Activated CD8-positive, alpha-beta memory T cell treated with anti-CD3 and anti-CD28 coated beads, Interleukin-2, amount 10 ng/mL, durations not matched to agents 7 days and 5 days (primary cell): Measurements from ENCODE around the gene ACOT11. TPM values are rescaled to one million over a fixed set of nuclear protein-coding genes. Genes with fewer than 3 reads are reported as not detected.

Experiments
- ATAC-seq: fragments of 150-1000 bp; cut with Tn5 transposase; one replicate; pipeline ENCODE4 v1.10.0; 2021; ENCODE audit warnings: moderate library complexity
- CTCF ChIA-PET: fragments of 350-600 bp; sonication (Branson Sonifier 250); formaldehyde crosslinking; loops from one replicate; lab custom pipeline; 2021; ENCODE audit warnings: antibody characterized with exemption; lab: Charles Lee
- DNase-seq: peaks from one replicate; pipeline ENCODE4 v3.0.0-alpha.2; 2020
- H3K27ac Mint-ChIP-seq: one replicate; pipeline ENCODE4 v1.8.0; 2021; ENCODE audit warnings: mild to moderate bottlenecking, mixed read lengths
- H3K27me3 Mint-ChIP-seq: one replicate; pipeline ENCODE4 v1.8.0; 2021; ENCODE audit warnings: mixed read lengths
- H3K36me3 Mint-ChIP-seq: one replicate; pipeline ENCODE4 v1.8.0; 2021; ENCODE audit warnings: mild to moderate bottlenecking, mixed read lengths
- H3K4me1 Mint-ChIP-seq: one replicate; pipeline ENCODE4 v1.8.0; 2021; ENCODE audit warnings: mixed read lengths
- H3K4me3 Mint-ChIP-seq: one replicate; pipeline ENCODE4 v1.8.0; 2021; ENCODE audit warnings: mild to moderate bottlenecking, moderate library complexity, mixed read lengths
- H3K9me3 Mint-ChIP-seq: one replicate; pipeline ENCODE4 v1.8.0; 2022; ENCODE audit warnings: low read depth, mixed read lengths
- total RNA-seq, 2 experiments: library from RNA; stranded (reverse); gene quantifications; one replicate each; pipeline ENCODE4 v1.2.3, GENCODE V29; 2021

The ACOT11 gene
- total RNA-seq, 2 experiments from 2014 or later = 0.58 to 0.96 TPM

DNA sequence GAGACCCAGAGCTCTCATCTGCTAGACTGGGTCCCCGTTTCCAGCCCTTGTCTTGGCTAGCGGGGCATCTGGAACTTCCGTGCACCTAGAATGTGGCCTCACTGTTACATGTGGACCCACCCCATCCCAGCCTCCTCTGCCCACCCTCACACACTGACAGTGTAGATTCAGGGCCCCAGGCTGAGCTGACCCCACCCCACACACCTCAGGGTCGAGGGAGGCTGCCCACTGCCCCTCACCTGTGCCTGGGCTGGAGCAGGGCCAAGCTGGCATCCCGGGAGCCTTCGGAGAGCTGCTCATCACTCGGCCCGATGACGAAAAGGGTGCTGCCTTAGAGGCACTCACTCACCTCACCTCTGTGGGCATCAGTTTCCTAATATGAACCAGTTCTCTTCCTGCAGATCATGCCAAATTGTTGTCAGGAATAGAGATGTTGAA lies 11.1 kb downstream of the ACOT11 start:
- CTCF ChIA-PET = interaction anchor here (0.7 kb wide), 1 partner anchor 259 kb away, joined by 3 read pairs; no protein-coding TSS in a partner anchor
- Mint-ChIP-seq H3K27ac (no peak overlapping the region), H3K9me3 (no peaks in the 10 kb centered on the region), H3K4me3 (no peak overlapping the region), H3K27me3 (no peaks in the 10 kb centered on the region), H3K36me3 (no peaks in the 10 kb centered on the region), H3K4me1 (no peaks in the 10 kb centered on the region)
- DNase-seq (no peak), ATAC-seq (no peak)

DNA sequence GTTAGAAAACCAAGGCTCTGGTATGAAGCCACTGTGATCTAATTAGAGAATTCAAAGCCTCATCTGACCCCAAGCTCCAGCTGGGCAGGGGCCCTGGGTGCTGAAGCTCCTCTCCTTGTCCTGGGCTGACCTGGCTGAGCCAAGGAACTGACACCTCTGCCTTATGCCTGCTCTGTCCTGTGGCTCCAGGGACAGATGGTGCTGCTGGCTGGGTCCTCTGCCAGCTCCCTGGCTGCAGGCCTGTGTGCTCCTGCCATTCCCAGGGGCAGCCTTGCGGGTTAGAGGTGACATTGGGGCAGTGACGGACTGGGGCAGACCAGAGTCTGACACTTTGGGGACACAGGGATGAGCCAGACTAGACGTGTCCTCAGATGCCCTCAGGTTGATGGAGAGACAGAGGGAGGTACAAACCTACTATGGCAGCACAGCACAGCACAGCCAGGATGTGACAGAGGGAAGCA lies 11.8 kb downstream of the ACOT11 start:
- no peak overlapping the region for H3K27ac Mint-ChIP-seq
- H3K9me3 Mint-ChIP-seq = no peaks in the 10 kb centered on the region
- no peaks in the 10 kb centered on the region for H3K36me3 Mint-ChIP-seq
- no peaks in the 10 kb centered on the region for H3K27me3 Mint-ChIP-seq
- DNase-seq (no peak), ATAC-seq (no peak)
- H3K4me1 Mint-ChIP-seq = no peaks in the 10 kb centered on the region
- CTCF ChIA-PET = interaction anchor here (0.7 kb wide), 1 partner anchor 259 kb away, joined by 3 read pairs; no protein-coding TSS in a partner anchor
- no peak overlapping the region for H3K4me3 Mint-ChIP-seq

DNA sequence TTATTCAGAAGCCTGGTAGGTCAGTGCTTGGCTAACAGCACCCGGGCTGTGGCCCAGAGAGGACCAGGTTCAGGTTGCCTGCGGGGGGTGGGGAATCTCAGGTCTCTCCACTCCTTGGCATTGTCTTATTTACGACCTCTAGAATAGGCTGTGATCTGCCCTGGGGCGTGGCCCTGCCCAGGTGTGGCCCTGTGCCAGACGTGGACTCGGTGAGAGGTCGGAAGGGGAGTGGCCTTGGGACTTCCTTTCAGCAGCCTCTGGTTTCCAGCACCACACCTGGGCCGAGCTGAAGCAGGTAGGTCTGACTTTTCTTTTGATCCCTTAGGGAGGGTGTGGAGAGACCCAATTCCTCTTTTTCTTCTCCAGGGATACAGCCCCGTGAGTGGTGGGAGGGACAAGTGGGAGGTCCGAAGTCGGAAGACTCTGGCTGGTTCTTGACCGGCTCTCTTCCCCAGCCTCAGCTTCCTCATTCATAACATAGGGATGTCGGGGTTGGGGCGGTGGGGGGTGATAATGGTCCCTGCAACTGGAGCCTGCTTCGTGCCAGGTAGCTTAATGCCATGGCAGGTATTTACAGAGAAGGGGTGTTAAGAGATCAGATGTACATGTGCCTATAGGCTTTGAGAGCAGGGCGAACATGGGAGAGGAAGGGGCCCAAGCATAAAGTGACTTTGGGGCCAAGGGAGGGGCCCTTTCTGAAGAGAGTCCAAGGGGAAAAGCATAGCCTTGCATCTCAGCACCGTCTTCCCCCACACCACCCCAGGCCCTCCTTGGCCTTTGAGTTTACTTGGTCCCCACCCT lies 16.5 kb downstream of the ACOT11 start:
- no peaks in the 10 kb centered on the region for H3K36me3 Mint-ChIP-seq
- H3K27me3 Mint-ChIP-seq = no peaks in the 10 kb centered on the region
- no peak for ATAC-seq

DNA sequence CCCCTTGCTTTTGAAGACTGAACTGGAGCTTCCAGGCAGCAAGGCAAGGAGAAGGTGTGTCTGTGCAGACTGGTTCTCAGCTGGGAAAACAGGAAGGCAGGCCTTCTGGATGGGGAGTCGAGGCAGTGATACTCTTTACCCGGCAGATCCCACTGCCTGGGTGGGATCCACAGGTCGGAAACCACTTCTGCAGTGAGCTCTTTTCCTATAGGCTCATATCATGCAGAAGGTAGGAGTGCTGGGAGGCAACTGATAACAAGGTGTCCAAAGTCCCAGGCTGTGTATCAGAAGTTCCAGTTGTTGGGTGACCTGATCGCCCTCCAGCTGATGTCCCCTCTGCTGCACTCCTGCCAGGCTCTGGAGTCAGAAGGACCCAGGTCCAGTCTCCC lies 17.1 kb downstream of the ACOT11 start:
- H3K4me1 Mint-ChIP-seq = no peaks in the 10 kb centered on the region
- H3K36me3 Mint-ChIP-seq = no peaks in the 10 kb centered on the region
- H3K27ac Mint-ChIP-seq = no peak overlapping the region
- H3K4me3 Mint-ChIP-seq = no peak overlapping the region
- H3K27me3 Mint-ChIP-seq = no peaks in the 10 kb centered on the region
- CTCF ChIA-PET = no interaction called here
- ATAC-seq = no peak
- DNase-seq = no peak
- H3K9me3 Mint-ChIP-seq = no peaks in the 10 kb centered on the region

More for the DNA sequence above, 16.5 kb downstream of the ACOT11 start:
- CTCF ChIA-PET = interaction anchor here (1.0 kb wide), 1 partner anchor 12 kb away, joined by 3 read pairs; no protein-coding TSS in a partner anchor
- Mint-ChIP-seq H3K27ac (no peak overlapping the region), H3K9me3 (no peaks in the 10 kb centered on the region), H3K4me3 (no peak overlapping the region), H3K4me1 (no peaks in the 10 kb centered on the region)
- DNase-seq = no peak

DNA sequence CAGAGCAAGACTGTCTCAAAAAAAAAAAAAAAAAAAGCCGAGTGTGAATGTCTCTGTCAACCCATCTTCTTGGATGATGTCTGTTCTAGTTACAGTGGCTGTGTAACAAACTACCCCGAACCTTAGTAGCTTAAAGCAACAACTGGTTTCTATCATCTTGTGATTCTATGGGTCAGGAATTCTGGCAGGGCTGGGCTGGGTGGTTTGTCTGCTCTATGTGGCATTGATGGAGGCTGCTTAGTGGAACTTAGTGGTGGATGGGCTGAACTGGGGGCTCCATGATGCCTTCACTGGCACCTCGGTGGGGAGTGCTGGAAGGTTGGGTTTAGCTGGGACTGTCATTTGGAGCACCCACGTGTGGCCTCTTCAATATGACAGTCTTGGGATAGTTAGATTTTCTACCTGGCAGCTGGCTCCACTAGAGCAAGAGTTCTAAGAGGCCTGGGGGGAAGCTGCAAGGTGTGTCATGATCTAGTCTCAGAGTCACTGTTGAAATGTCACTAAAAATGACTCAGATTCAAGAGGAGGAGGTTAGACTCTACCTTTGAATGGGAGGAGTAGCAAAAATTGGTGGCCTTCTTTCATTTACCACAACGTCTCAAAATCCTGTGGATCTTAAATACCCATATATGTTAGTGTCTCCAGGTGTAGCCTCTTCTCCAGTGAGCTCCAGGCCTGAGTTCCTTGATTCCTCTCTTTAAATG lies 18.6 kb downstream of the ACOT11 start:
- CTCF ChIA-PET = interaction anchor here (1.1 kb wide), 1 partner anchor 9 kb away, joined by 3 read pairs; no protein-coding TSS in a partner anchor
- no peak overlapping the region for H3K27ac Mint-ChIP-seq
- ATAC-seq (no peak), DNase-seq (no peak)
- peaks cover 2% of the 10 kb centered on the region for H3K4me1 Mint-ChIP-seq
- H3K4me3 Mint-ChIP-seq = no peak overlapping the region
- H3K9me3 Mint-ChIP-seq = no peaks in the 10 kb centered on the region
- H3K36me3 Mint-ChIP-seq = no peaks in the 10 kb centered on the region
- no peaks in the 10 kb centered on the region for H3K27me3 Mint-ChIP-seq

DNA sequence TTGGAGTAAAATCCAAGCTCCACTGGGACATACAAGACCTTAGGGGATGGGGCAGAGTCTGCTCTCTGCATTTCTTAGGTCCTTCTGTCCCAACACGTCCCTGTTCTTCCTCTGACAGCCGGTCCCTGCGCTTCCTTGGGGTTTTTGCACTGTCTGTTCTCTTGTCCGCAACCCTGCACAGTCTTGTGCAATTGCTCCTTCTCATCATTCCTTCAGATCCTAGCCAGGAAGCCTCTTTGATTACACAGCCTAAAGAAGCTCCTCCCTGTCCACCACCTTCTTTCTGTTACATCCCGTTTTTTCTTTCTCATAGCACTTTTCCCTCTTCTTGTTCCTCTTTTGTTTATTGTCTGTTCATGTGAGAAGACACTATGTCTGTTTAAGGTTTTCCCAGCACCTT lies 19.9 kb downstream of the ACOT11 start:
- no peak for DNase-seq
- CTCF ChIA-PET = interaction anchor here (0.7 kb wide), 3 partner anchors 42 to 298 kb away, joined by 3 read pairs; no protein-coding TSS in a partner anchor
- Mint-ChIP-seq H3K4me1 (peaks cover 7% of the 10 kb centered on the region), H3K4me3 (no peak overlapping the region), H3K9me3 (no peaks in the 10 kb centered on the region), H3K27me3 (no peaks in the 10 kb centered on the region), H3K27ac (no peak overlapping the region), H3K36me3 (no peaks in the 10 kb centered on the region)
- no peak for ATAC-seq

DNA sequence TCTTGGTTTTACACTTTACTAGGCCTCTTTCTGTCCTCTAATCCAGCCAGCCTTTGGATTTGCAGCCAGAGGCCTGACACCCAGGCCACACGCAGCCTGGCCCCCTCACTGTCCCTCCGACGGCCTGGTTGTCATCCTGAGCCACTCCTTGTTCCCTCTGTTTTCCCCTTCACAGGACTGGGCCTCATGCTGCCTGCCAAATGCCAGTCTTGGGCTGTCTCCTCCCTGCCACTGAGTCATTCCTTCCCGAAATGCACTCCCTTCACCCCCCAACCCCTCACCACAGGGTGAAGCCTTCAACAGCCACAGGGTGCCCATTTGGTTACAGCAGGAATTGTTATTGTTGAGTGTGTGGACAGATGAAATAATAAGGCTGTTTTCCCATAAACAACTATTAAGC lies 21.3 kb downstream of the ACOT11 start:
- H3K27ac Mint-ChIP-seq = no peak overlapping the region
- H3K36me3 Mint-ChIP-seq = no peaks in the 10 kb centered on the region
- no peak overlapping the region for H3K4me3 Mint-ChIP-seq
- no peaks in the 10 kb centered on the region for H3K9me3 Mint-ChIP-seq
- no peak for DNase-seq
- peaks cover 7% of the 10 kb centered on the region for H3K4me1 Mint-ChIP-seq
- no peak for ATAC-seq
- CTCF ChIA-PET = no interaction called here
- no peaks in the 10 kb centered on the region for H3K27me3 Mint-ChIP-seq

DNA sequence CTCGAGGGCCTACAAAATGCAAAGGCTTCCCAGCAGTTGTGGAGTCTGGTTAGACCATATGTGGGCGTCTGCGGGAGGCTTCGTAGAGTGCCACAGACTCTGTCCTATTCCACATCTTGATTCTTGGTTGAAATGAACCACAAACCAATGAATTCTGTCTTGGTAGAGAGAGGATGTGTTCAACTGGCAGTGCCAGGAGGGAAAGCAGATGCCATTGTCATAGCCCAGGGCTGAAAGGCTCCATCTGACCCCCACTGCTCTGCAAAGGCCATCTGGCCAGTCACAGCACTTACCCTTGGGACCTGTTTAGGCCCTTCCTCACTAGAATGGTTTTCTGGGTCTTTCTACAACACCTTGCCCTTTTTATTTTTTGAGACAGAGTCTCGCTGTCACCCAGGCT lies 22.1 kb downstream of the ACOT11 start:
- CTCF ChIA-PET = no interaction called here
- Mint-ChIP-seq H3K4me1 (peaks cover 7% of the 10 kb centered on the region), H3K27ac (no peak overlapping the region), H3K9me3 (no peaks in the 10 kb centered on the region), H3K4me3 (no peak overlapping the region), H3K36me3 (no peaks in the 10 kb centered on the region), H3K27me3 (no peaks in the 10 kb centered on the region)
- ATAC-seq = no peak
- no peak for DNase-seq

DNA sequence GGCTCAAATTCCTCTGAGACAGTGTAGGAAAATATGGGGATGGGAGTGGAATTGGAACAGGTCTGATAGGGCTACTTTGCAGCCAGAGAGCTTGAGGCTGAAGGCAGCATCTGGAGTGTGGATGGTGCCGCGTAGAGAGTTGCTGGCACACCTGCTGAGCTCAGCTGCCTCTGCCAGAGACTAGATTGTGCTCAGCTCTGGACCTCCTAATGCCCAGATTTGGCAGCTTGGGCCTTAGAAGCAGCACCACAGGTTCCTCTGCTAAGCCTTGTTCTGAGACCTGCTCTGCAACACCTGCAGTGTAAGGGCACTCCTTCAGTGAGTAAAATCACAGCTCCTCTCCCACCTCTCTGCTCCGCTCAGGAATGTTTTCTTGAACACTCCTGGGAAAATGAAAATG lies 23.3 kb downstream of the ACOT11 start:
- no peak for ATAC-seq
- CTCF ChIA-PET = interaction anchor here (0.5 kb wide), 1 partner anchor 67 kb away, joined by 3 read pairs; no protein-coding TSS in a partner anchor
- DNase-seq = no peak
- Mint-ChIP-seq H3K4me3 (no peak overlapping the region), H3K36me3 (no peaks in the 10 kb centered on the region), H3K27ac (no peak overlapping the region), H3K4me1 (peaks cover 7% of the 10 kb centered on the region), H3K9me3 (no peaks in the 10 kb centered on the region), H3K27me3 (no peaks in the 10 kb centered on the region)

DNA sequence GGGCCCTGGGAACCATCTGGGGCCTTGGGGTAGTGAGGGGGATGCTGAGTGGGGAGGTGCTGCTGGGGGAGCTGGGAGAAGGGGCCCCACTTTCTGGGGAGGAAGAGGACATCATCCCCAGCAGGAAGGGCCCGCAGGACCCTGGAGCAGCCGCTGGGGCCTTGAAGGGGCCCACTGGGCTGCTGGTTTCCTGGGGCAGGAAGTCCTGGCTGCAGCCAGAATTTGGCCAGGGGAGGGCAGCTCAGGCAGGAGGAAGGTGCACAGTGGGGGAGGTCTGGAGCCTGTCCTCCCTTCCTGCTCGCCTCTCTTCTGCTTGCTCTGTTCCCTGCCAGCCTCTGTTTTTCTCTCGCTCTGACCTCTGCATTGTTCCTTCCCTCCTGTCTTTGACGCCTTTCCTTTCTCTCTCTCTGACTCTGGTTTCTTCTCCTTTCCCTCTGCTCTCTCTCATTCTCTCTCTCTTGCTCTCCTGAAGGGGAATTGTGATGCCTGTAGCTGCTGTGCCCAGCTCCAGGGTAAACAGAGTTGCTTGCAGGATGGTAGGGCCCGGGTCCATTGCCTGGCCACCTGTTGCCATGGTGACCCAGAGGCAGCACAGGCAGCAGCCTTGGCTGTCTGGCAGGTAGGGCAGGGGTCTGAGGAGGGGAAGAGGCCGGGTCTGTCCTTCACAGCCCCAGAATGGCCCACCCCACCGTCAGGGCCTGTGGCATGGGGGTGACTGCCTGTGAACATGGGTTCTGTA lies 23.9 kb downstream of the ACOT11 start:
- DNase-seq = no peak
- H3K27me3 Mint-ChIP-seq = no peaks in the 10 kb centered on the region
- no peak overlapping the region for H3K27ac Mint-ChIP-seq
- H3K36me3 Mint-ChIP-seq = no peaks in the 10 kb centered on the region
- CTCF ChIA-PET = interaction anchor here (0.5 to 1.3 kb wide), 3 partner anchors 11 to 391 kb away, joined by 3 to 4 read pairs (median 3); no protein-coding TSS in a partner anchor
- H3K4me3 Mint-ChIP-seq = no peak overlapping the region
- ATAC-seq = no peak
- H3K4me1 Mint-ChIP-seq = peaks cover 7% of the 10 kb centered on the region
- H3K9me3 Mint-ChIP-seq = no peaks in the 10 kb centered on the region

DNA sequence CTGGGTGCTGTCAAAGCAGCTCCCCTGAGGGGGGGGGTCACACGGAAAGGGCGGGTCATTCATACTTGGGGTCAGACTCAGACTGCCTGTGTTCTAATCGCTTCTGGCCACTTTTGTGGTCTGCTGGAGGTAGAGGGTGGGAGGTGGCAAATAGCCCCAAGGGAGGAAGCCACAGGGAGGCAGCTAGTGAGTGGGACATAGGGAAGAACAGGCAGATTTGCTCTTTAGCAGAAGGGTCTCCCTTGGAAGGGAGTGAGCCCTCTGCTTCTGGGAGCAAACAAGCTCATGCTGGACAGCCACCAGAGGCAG lies 24.5 kb downstream of the ACOT11 start:
- ATAC-seq = peak; percentile 16
- CTCF ChIA-PET = interaction anchor here (0.8 to 1.3 kb wide), 2 partner anchors 12 to 392 kb away, joined by 3 to 4 read pairs; no protein-coding TSS in a partner anchor
- H3K27ac Mint-ChIP-seq = no peak overlapping the region

DNA sequence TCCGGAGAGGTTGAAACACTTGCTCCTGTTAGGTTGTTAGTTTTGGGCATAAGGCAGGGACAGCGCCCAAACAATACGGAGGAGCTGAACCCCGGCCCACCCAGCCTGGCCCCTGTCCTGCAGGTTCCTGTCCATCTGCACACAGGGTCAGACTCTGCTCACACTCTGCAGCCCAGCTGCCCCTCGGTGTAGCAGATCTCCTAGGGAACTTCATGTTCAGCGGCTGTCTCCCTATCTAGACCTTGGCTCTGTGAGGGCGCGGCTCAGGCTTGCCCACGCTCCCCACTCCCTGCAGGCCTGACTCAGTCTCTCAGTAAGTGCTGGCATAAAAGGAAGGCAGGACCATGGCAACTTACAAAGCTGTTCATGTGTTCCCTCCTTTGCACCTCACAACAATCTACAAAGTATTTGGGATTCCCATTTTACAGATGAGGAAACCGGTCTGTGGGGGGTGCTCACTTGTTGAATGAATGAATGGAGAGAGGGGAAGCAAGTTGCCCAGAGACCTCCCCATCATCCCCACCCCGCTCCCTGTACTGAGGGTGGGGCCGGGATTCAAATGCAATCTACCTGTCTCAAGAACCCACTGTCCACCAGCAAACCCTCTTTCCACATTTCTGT lies 26.2 kb downstream of the ACOT11 start:
- Mint-ChIP-seq H3K27me3 (no peaks in the 10 kb centered on the region), H3K36me3 (no peaks in the 10 kb centered on the region), H3K27ac (no peak overlapping the region), H3K4me1 (peaks cover 7% of the 10 kb centered on the region), H3K4me3 (no peak overlapping the region), H3K9me3 (no peaks in the 10 kb centered on the region)
- CTCF ChIA-PET = interaction anchor here (0.7 kb wide), 1 partner anchor 227 kb away, joined by 3 read pairs; the partner anchor contains the start of gene TTC22
- ATAC-seq = no peak
- no peak for DNase-seq

More for the DNA sequence above, 24.5 kb downstream of the ACOT11 start:
- no peaks in the 10 kb centered on the region for H3K9me3 Mint-ChIP-seq
- H3K27me3 Mint-ChIP-seq = no peaks in the 10 kb centered on the region
- no peaks in the 10 kb centered on the region for H3K36me3 Mint-ChIP-seq
- DNase-seq = no peak
- no peak overlapping the region for H3K4me3 Mint-ChIP-seq
- H3K4me1 Mint-ChIP-seq = peaks cover 7% of the 10 kb centered on the region

DNA sequence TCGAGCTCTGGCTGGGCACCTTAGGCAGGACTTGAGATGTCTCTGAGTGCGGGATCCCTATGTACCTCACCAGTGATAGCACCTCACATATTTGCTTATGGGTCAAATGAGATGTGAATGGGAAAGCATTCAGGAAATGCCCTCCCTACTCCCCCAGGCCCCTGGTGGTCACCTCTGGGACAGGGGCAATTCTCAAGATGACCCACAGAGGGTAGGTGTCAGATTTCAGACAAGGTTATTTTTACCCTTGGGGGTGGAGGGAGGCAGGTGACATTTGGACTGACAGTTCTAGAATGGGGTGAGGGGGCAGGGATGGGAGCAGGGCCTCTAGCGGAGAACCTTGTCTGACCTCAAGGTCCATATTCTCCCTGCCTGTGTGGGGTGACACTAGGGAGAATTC lies 27.1 kb downstream of the ACOT11 start:
- no peaks in the 10 kb centered on the region for H3K9me3 Mint-ChIP-seq
- no peak for DNase-seq
- no peaks in the 10 kb centered on the region for H3K27me3 Mint-ChIP-seq
- no peak for ATAC-seq
- no peaks in the 10 kb centered on the region for H3K36me3 Mint-ChIP-seq
- H3K27ac Mint-ChIP-seq = no peak overlapping the region
- CTCF ChIA-PET = no interaction called here
- no peak overlapping the region for H3K4me3 Mint-ChIP-seq
- peaks cover 7% of the 10 kb centered on the region for H3K4me1 Mint-ChIP-seq
